K562 (cell line): ENCODE data around the gene THAP12. TPM values are rescaled to one million over a fixed set of nuclear protein-coding genes. Genes with fewer than 3 reads are reported as not detected.
A peak's percentile ranks its signal among the peaks of the same experiment; 100 is the strongest.

ENCODE experiments used
- ATAC-seq: fragments of 200-7000 bp; cut with Tn5 transposase; 3 replicates; pipeline ENCODE4 v1.9.1; 2020; ENCODE audit warnings: moderate library complexity
- BruUV-seq: library from RNA; stranded (reverse); fragments of 400-500 nt; replicated peaks from 2 replicates; lab custom pipeline; 2021; lab: Mats Ljungman, UMichigan
- CTCF ChIA-PET: fragments of 300-600 bp; formaldehyde crosslinking; extraction: SDS; loops from one replicate; lab custom pipeline; 2021; ENCODE audit warnings: low intra/inter-chr PET ratio; lab: Yijun Ruan, JAX
- POLR2A ChIA-PET: fragments of 300-600, 350-650 bp; sonication (Branson Sonifier 250); formaldehyde crosslinking; extraction: SDS; loops from one replicate; lab custom pipeline; 2021; ENCODE audit warnings: antibody characterized with exemption, inconsistent platforms; lab: Yijun Ruan, JAX
- DNase-seq, 4 experiments: peaks; one replicate each; pipeline versions ENCODE4 v3.0.0 to v3.0.0-alpha.2; 2011 to 2018; ENCODE audit warnings: low spot score in 3 of 4, mixed read lengths in 3 of 4; ENCODE audit errors: extremely low read depth in 1 of 4
- FAIRE-seq: peaks from 2 replicates; lab custom pipeline; 2011; peaks lifted over from hg19 to GRCh38; lab: Jason Lieb, UNC
- H2AFZ ChIP-seq: 2 replicates; pipeline ENCODE4 v1.6.0; 2011; ENCODE audit warnings: low read depth, low read length, control low read depth, inconsistent platforms
- H3K27ac ChIP-seq: fragments of 200-600 bp; 3 replicates; pipeline ENCODE4 v1.8.0; 2011; ENCODE audit warnings: low read depth, mild to moderate bottlenecking, control low read depth, inconsistent platforms, low read length, moderate library complexity, mixed read lengths; ENCODE audit errors: extremely low read depth
- H3K27me3 ChIP-seq, 2 experiments: fragments of 300-600 bp in 1 of 2; 2 replicates in 1 of 2; 3 replicates in 1 of 2; pipeline versions ENCODE4 v1.6.0 to v1.8.0; 2011; ENCODE audit warnings: inconsistent platforms in 2 of 2, low read length in 2 of 2, mild to moderate bottlenecking in 1 of 2, mixed read lengths in 1 of 2, moderate library complexity in 1 of 2; ENCODE audit not compliant: control insufficient read depth in 2 of 2, insufficient read depth in 2 of 2
- H3K36me3 ChIP-seq: fragments of 300-600 bp; 3 replicates; pipeline ENCODE4 v1.8.0; 2011; ENCODE audit warnings: mild to moderate bottlenecking, low read length, inconsistent platforms; ENCODE audit not compliant: control insufficient read depth, insufficient read depth
- H3K4me1 ChIP-seq, 2 experiments: fragments of 200-600 bp in 1 of 2; replicated peaks in 1 of 2; 2 replicates in 1 of 2; 3 replicates in 1 of 2; pipeline versions ENCODE4 v1.5.1 to v1.8.0; 2011; ENCODE audit warnings: inconsistent platforms in 2 of 2, low read length in 2 of 2, mild to moderate bottlenecking in 1 of 2, mixed read lengths in 1 of 2, moderate library complexity in 1 of 2; ENCODE audit not compliant: control insufficient read depth in 2 of 2, insufficient read depth in 2 of 2
- H3K4me2 ChIP-seq: 2 replicates; pipeline ENCODE4 v1.6.1; 2011; ENCODE audit warnings: low read length, control low read depth, inconsistent platforms, mixed read lengths; ENCODE audit not compliant: insufficient read depth
- H3K4me3 ChIP-seq: fragments of 200-600 bp; sonication (generic), shearing (Covaris generic); 2 replicates; pipeline ENCODE4 v1.5.1; 2016; ENCODE audit warnings: control low read depth, inconsistent platforms
- H3K79me2 ChIP-seq: fragments of 200-600 bp; 3 replicates; pipeline ENCODE4 v1.8.0; 2011; ENCODE audit warnings: low read length, inconsistent platforms; ENCODE audit not compliant: control insufficient read depth, insufficient read depth
- H3K9ac ChIP-seq, 2 experiments: 2 replicates each; pipeline versions ENCODE4 v1.6.0 to v1.6.1; 2011; ENCODE audit warnings: low read depth in 2 of 2, low read length in 2 of 2, control low read depth in 1 of 2, inconsistent platforms in 1 of 2, mild to moderate bottlenecking in 1 of 2, mixed read lengths in 1 of 2; ENCODE audit not compliant: insufficient read depth in 1 of 2
- H3K9me1 ChIP-seq: one replicate; pipeline ENCODE4 v1.6.0; 2011; ENCODE audit warnings: inconsistent platforms, mild to moderate bottlenecking, low read length, moderate library complexity; ENCODE audit not compliant: control insufficient read depth, insufficient read depth
- H3K9me3 ChIP-seq: replicated peaks from 2 replicates; pipeline ENCODE4 v1.5.1; 2011; ENCODE audit warnings: low read depth, low read length, inconsistent platforms; ENCODE audit not compliant: control insufficient read depth, insufficient read depth
- H4K20me1 ChIP-seq: replicated peaks from 2 replicates; pipeline ENCODE4 v1.6.1; 2011; ENCODE audit warnings: low read length, inconsistent platforms, mixed read lengths; ENCODE audit not compliant: control insufficient read depth, insufficient read depth
- ATF1 ChIP-seq, 2 experiments: fragments of 450-650 bp in 1 of 2; IDR thresholded peaks; 2 replicates each; pipeline ENCODE4 v1.6.1; 2016; ENCODE audit warnings: missing compliant biosample characterization in 1 of 2, missing genetic modification characterization in 1 of 2
- BRD9 ChIP-seq: fragments of 450-650 bp; IDR thresholded peaks from 2 replicates; pipeline ENCODE4 v1.6.1; 2018; ENCODE audit warnings: low read depth; ENCODE audit not compliant: partially characterized antibody
- CBX1 ChIP-seq: sonication (generic); IDR thresholded peaks from 2 replicates; pipeline ENCODE4 v1.6.1; 2016; ENCODE audit warnings: antibody characterized with exemption, low read depth, mild to moderate bottlenecking
- ETS2 ChIP-seq: IDR thresholded peaks from 2 replicates; pipeline ENCODE4 v1.6.1; 2016; ENCODE audit warnings: borderline replicate concordance, missing genetic modification characterization, mild to moderate bottlenecking, moderate library complexity, missing compliant biosample characterization; ENCODE audit not compliant: poor library complexity, severe bottlenecking
- GTF2E2 ChIP-seq: fragments of 200-800 bp; sonication (Bioruptor generic); IDR thresholded peaks from 2 replicates; pipeline ENCODE4 v1.6.1; 2016; ENCODE audit warnings: missing genetic modification characterization, missing compliant biosample characterization
- JUN ChIP-seq, 2 experiments: sonication (generic) in 1 of 2; formaldehyde crosslinking in 1 of 2; IDR thresholded peaks; 2 replicates each; pipeline versions ENCODE4 v1.6.1 to v1.8.0; 2012 to 2022; ENCODE audit warnings: borderline replicate concordance in 2 of 2, mild to moderate bottlenecking in 2 of 2, improper control_type of control experiment in 1 of 2, low read depth in 1 of 2, low read length in 1 of 2, missing genetic modification reagents in 1 of 2
- KLF10 ChIP-seq: fragments of 250-450 bp; sonication (Bioruptor Pico); IDR thresholded peaks from 2 replicates; pipeline ENCODE4 v1.6.1; 2021; ENCODE audit warnings: matching md5 sums
- POU5F1 ChIP-seq: fragments of 150-350 bp; IDR thresholded peaks from 2 replicates; pipeline ENCODE4 v1.6.1; 2014; ENCODE audit warnings: borderline replicate concordance, low read length, low read depth, mild to moderate bottlenecking; ENCODE audit not compliant: partially characterized antibody
- PURB ChIP-seq: sonication (generic); formaldehyde crosslinking; IDR thresholded peaks from 2 replicates; pipeline ENCODE4 v1.9.0; 2021; ENCODE audit warnings: low read depth, mild to moderate bottlenecking, missing genetic modification reagents
- RNF2 ChIP-seq: sonication (generic); IDR thresholded peaks from 2 replicates; pipeline ENCODE4 v1.6.1; 2016
- ZNF23 ChIP-seq: fragments of 250-450 bp; sonication (Bioruptor Pico); IDR thresholded peaks from 2 replicates; pipeline ENCODE4 v1.4.0; 2020; ENCODE audit warnings: mild to moderate bottlenecking
- ZNF253 ChIP-seq: fragments of 250-450 bp; sonication (Bioruptor Pico); conservative IDR thresholded peaks from 2 replicates; pipeline ENCODE4 v1.6.1; 2021; ENCODE audit warnings: mild to moderate bottlenecking
- ZNF311 ChIP-seq: fragments of 250-450 bp; sonication (Bioruptor Pico); IDR thresholded peaks from 2 replicates; pipeline ENCODE4 v1.4.0; 2020; ENCODE audit warnings: mild to moderate bottlenecking, moderate library complexity
- WGBS: fragments of 100-300 bp; shearing (Covaris generic); methylation state at CpG from one replicate; pipeline ENCODE4 v1.1.6; 2016; ENCODE audit warnings: low coverage, mixed read lengths; ENCODE audit not compliant: insufficient coverage; ENCODE audit errors: missing lambda C conversion rate; 5-methylcytosine and 5-hydroxymethylcytosine counted together
- in situ Hi-C: fragments of 300-500 bp; cut with MboI; formaldehyde crosslinking; loops from 4 replicates; pipeline ENCODE4 v1.15.0; 2018; ENCODE audit warnings: inconsistent platforms, mixed read lengths
- intact Hi-C: fragments of 100-400 bp; cut with micrococcal nuclease; formaldehyde crosslinking; loops from 2 replicates; pipeline ENCODE4 v1.14.2; 2022
- polyA plus RNA-seq, 8 experiments: library from polyadenylated mRNA; depleted of rRNA in 4 of 8; stranded (reverse) in 5 of 8; unstranded in 3 of 8; fragments of >200 nt; fragmentation: Nextera tagmentation in 2 of 8; fragmentation: Illumina TruSeq in 1 of 8; extraction: Ambion mirVana in 2 of 8; extraction: Trizol in 1 of 8; gene quantifications; 2 replicates each; pipeline versions ENCODE4 v1.2.1 to v1.2.3, GENCODE V29; 2011 to 2014; ENCODE audit warnings: inconsistent platforms in 1 of 8, missing spikeins in 1 of 8
- total RNA-seq, 7 experiments: library from RNA; depleted of rRNA in 6 of 7; stranded (reverse); fragments of >200 nt in 6 of 7; fragmentation: Illumina TruSeq in 2 of 7; extraction: Trizol in 2 of 7; gene quantifications; 2 replicates each; pipeline versions ENCODE4 v1.2.1 to v1.2.3, GENCODE V29; 2011 to 2021; ENCODE audit warnings: low replicate concordance in 1 of 7
- TF ChIP-seq, protein P1 (sequence below): fragments of 250-450 bp; sonication (Bioruptor Pico); IDR thresholded peaks from 2 replicates; pipeline ENCODE4 v1.5.0; 2021

THAP12 gene
- total and polyA plus RNA-seq, 9 of the 15 experiments (the other 6 are each of a cell fraction or from before 2014, with no cell fraction given) = 28.1 to 103 (median 57.8) TPM

DNA sequence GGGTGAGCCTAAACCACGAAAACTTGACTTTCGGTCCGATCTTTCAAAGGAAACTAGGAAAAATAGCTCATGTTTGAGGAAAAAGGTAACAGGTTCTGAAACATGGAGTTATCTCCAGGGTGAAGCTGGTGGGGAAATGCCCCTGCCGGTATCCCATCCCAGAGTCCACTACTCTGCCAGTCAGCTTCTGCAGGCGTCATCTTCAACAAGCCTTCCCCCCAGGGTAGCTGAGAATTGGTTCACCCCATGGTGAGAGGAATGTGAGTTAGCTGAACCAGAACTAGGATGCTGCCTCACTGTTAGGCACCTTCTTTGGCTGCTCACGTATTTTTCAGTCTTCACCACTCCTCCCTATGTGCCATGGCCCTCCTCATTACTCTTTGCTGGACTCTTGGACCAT lies 1.3 kb upstream of the THAP12 start (continued):
- TF ChIP-seq, protein P1, sequence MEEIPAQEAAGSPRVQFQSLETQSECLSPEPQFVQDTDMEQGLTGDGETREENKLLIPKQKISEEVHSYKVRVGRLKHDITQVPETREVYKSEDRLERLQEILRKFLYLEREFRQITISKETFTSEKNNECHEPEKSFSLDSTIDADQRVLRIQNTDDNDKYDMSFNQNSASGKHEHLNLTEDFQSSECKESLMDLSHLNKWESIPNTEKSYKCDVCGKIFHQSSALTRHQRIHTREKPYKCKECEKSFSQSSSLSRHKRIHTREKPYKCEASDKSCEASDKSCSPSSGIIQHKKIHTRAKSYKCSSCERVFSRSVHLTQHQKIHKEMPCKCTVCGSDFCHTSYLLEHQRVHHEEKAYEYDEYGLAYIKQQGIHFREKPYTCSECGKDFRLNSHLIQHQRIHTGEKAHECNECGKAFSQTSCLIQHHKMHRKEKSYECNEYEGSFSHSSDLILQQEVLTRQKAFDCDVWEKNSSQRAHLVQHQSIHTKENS = no peak

DNA sequence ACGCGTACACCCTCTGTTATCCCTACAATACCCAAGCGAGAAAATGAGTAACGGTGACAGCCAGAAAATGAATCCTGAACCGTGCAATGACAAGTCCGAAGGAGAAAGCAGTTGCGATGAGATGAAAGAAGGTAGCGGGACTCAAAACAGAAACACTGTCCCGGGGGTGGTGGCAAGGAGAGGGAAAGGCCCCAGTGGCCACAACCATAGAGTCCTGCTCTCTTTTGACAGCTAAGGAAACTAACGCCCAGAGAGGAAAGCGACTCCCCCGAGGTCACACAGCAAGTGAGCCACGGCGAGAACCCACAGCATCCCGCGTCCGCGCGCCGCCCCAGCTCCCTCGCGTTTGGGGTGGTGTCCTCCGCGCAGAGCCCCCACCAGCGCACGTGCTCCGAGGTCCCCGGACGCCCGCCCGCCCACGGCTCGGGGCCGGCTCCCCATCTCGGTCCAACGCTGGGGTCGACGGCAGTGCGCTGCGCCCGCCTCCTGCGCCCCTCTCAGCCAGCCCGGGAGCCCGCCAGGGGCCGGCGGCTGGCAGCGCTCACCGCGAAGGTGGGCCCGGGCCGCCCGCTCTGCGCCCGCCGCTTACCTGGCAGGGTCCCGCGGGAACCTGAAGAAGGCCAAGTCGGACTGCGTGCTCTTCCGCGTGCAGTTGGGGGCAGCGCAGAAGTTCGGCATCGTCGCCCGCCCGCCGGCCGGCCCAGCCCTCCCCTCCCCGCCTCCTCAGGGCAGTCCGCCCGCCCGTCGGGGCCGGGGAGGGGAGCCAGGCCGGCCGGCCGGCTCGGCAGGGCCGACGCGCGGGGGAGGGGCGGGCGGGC lies 564 bp downstream of the THAP12 start:
- DNase-seq (peak; percentile 35 to 71 (median 58)), FAIRE-seq (no peak), ATAC-seq (peak; percentile 11)
- Histone ChIP-seq H4K20me1 (no peaks in the 10 kb centered on the region; the same call in 1 of the 2 replicates), H3K9me3 (no peaks in the 10 kb centered on the region), H3K27ac (peak overlapping the region; percentile 86), H3K4me3 (peak overlapping the region; percentile 92), H3K4me1 (peaks cover 5 to 11% of the 10 kb centered on the region in 2 experiments; a peak in 4 of 5 replicates), H3K4me2 (peak overlapping the region; percentile 98), H2AFZ (peak overlapping the region; percentile 72), H3K27me3 (no peaks in the 10 kb centered on the region), H3K36me3 (no peaks in the 10 kb centered on the region), H3K79me2 (peaks cover 56% of the 10 kb centered on the region), H3K9me1 (no peaks in the 10 kb centered on the region), H3K9ac (peak overlapping the region; percentile 82 to 90)
- intact Hi-C loops (loop anchor here (5.0 kb wide), 1 partner anchor 62 kb away; no protein-coding TSS in a partner anchor), in situ Hi-C loops (no loop called here)
- 0% methylated on average over 41 of the region's 85 CpGs for WGBS
- ChIA-PET POLR2A (interaction anchor here (2.3 kb wide), 1 partner anchor 15 kb away, joined by 8 read pairs; no protein-coding TSS in a partner anchor), CTCF (no interaction called here)
- BruUV-seq = no TSS peak
- no peak for TF ChIP-seq RNF2
- no peak for TF ChIP-seq POU5F1
- TF ChIP-seq ZNF311 (CRISPR knock-in tag) = no peak
- no peak for TF ChIP-seq JUN (IDR thresholded peaks at IDR 0.05; ENCODE audit: borderline replicate concordance, low read depth, low read length)
- no peak for TF ChIP-seq JUN (CRISPR knock-in tag; IDR thresholded peaks at IDR 0.05; ENCODE audit: borderline replicate concordance)
- no peak for TF ChIP-seq ZNF253 (CRISPR knock-in tag)
- 0 out of 2 replicates have a peak, but pooled peaks have one; percentile 53 for TF ChIP-seq CBX1
- TF ChIP-seq, protein P1 = no peak
- TF ChIP-seq ETS2 = no peak
- TF ChIP-seq GTF2E2 = no peak
- TF ChIP-seq BRD9 = no peak
- no peak for TF ChIP-seq KLF10 (CRISPR knock-in tag)
- no peak for TF ChIP-seq ATF1 (CRISPR knock-in tag; IDR thresholded peaks at IDR 0.05)
- TF ChIP-seq ATF1 (tag; IDR thresholded peaks at IDR 0.05) = no peak
- TF ChIP-seq PURB (CRISPR knock-in tag) = no peak
- TF ChIP-seq ZNF23 (CRISPR knock-in tag) = no peak
